M059J (cell line): Measurements from ENCODE around the gene MID1IP1. TPM values are rescaled to one million over a fixed set of nuclear protein-coding genes. Genes with fewer than 3 reads are reported as not detected.
A peak's percentile ranks its signal among the peaks of the same experiment; 100 is the strongest.

Experiments used
- DNase-seq: peaks from one replicate; pipeline ENCODE4 v3.0.0-alpha.2; 2012; ENCODE audit warnings: low read depth
- total RNA-seq: library from RNA; depleted of rRNA; stranded (reverse); fragments of >200 nt; shearing (Covaris generic); gene quantifications from 2 replicates; pipeline ENCODE4 v1.2.3, GENCODE V29; 2014; rRNA removed

MID1IP1 gene, protein sequence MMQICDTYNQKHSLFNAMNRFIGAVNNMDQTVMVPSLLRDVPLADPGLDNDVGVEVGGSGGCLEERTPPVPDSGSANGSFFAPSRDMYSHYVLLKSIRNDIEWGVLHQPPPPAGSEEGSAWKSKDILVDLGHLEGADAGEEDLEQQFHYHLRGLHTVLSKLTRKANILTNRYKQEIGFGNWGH
- total RNA-seq: 46.7 and 62.4 TPM in 2 replicates

DNA sequence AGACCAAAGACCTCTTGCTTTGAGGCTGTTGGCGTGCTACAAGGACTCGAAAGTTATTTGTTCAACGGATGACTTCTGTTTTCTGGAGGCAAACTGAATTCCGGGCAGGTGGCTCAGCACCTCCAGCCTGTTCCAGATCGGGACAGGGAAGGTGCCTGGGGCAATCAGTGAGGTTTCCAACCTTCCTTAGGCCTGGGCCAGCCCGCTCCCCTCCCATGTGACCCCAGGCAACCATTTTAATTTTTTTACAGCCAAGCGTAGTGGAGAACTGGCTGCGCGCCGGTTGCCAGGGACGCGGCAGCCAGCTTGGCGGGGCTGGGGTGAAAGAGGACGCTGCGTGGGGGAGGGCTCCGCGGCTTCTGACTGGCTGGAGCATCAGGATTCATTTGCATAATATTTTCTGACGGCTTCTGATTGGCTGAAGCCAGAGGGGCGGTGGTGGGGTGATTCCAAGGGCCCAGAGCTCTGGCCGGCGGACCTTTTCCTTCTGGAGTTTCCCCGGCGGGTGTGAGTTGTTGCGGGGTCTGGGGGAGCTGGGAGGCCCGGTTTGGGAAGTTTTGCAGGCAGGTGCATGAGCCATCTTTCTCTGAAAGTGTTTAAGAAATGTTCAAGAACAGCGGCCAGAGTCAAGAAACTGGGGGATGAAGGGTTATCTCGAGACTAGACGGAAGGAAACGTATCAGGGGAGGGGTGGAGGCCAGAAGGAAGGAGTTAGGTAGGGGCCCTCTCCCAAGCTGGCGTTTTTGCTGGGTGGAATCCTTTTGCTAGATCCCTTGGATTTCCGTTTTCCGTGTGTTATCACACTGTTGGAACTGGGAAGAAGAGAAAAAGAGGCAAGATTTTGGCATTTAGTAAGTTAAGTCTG is at the start of gene MID1IP1:
MID1IP1 (plus strand) TSS at position 479 of the 865 bp plus-strand sequence. CDS start 3,488 bp downstream, outside the sequence.
- DNase-seq: peak; percentile 94

DNA sequence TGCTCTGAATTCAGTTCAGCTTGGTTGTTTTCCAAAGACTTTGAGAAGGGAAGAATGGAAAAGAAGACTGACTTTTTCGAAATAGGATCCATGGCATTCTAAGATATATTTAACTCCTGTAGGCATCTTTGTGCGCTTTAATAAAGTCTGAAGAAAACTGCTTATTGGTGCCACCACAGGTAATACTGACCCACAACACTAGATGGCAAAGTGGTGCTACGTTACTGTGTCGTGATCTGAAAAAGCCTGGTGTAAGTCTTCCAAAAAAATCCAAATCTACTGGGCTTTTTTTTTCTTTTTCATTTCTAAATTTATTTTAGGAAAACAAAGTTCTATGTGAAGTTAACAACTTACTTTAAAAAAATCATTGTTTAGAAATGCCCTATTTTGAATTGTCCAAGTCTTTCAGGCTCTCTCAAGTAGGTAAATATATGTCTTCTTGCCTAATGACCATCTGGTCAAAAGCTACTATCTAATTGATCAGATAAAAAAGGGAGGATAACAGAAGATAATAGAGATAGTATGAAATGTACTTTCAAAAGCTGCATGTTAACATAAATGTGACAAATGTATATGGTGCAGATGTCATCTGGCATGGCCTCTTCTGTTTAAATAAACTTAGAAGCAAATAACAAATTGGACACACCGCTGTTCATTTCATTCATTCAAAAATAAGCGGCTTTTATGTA is 47.0 kb upstream of the MID1IP1 start:
- DNase-seq: peak; percentile 42

- DNase-seq: no peak
These were observed 46.2 kb upstream of the MID1IP1 start for GRCh38 chrX:38754818-38755718.

DNA sequence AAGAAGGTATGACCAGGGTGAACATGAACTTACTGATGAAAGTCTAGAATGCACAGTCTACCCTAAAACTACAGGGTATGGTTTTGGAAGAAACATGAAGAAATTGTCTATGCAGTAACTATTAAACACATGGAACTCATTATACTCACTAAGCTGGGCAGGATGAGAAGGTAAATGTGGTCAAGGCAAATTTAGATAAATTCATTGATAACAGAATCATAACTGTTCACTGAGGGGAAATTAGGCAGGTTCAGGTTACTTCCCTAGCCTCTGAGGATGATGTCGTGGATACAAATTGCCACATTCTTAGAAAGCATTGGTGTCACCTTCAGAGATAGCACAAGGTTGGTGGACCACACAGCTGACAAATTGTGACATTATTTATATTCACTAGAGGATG is 40.4 kb upstream of the MID1IP1 start:
- no peak for DNase-seq

DNA sequence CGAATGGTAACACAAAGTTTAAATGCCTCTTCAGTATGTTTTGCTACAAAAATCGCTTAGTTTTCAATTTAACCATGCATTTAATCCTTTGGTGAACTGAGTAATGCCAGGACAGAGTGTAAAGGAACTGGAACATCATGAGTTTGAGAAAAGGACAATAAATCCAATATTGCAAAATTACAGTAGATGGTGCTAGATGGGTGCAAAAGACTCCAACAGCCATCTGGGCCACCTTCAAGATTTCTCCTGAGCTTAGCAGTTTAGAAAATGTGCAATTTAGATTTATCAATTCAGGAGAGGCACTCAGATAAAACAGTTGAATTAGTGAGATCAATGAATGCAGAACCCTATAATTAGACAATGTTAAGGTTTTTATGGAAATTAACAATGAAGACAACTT is 33.2 kb upstream of the MID1IP1 start:
- DNase-seq: peak; percentile 31

DNA sequence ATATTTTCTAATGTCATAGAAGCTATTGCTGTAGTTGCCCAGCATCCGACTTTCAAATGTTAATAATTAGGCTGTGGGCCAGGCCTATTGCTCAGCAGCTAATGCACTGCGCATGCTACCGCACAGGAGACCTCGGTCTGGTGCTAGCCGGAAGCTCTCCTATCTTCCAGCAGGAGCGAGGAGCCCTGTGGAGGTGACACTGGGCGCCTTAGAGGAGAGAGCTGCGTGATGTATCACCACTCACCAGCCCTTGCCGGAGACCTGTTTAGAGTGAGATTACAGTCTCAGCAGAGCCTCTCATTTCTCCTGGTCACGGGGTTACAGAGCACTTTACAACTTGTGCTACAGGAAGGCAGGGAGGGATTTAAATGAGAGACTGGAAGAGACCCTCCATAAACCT is 31.1 kb upstream of the MID1IP1 start:
- no peak for DNase-seq

- DNase-seq: peak; percentile 25
These were observed 27.0 kb upstream of the MID1IP1 start for GRCh38 chrX:38774249-38774648.

DNA sequence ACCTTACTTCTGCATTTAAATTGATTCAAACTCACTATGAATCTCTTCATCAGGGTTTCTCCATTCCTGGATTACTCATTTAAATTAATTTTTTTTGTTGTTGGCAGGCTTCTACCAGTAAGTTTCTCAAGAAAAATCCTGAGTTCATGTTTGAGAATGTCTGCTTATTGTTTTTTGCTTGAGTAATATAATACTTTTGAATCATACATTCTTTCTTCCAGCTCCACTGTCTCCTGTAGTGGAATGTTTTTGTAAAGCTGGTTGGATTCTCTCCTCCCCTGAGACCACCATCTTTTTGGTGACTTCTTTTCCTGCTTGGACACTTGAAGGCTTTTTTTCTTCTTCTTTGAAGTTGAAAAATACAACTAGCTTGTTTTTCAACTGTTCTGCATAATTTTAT is 4.3 kb upstream of the MID1IP1 start:
- DNase-seq: no peak

GRCh38 chrX:38798956-38799355 is 2.3 kb upstream of the MID1IP1 start:
- peak; percentile 73 for DNase-seq

DNA sequence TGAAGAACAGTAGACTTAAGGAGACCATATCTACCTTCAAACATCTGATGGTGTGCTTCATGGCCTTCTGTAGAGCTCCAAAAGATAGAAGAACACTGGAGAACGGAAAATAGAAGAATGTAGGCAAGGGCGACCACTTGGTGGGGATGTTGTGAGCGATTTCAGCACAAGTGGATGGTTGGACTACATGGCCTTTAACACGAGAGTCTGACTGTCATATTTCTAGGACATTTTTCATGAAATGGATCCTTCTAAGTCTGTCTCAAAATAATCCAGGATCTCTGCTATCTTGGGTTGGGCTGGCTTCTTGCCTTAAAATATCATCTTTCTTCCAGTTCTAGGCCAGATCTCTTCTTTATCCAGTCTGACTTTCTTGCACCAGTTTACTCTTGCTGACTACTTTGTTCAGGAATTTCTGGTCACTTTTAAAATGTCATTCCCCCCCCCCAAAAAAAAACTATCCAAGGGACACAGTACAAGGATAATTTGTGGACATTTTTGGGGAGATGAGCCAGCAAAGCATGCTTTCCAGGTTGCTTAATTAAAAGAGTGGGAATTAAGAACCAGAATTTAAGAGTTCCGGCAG is 1.2 kb upstream of the MID1IP1 start:
- DNase-seq: peak; percentile 38

- no peak for DNase-seq
These were observed 2.0 kb downstream of the MID1IP1 start for GRCh38 chrX:38803243-38803587.

- peak; percentile 84 for DNase-seq
These were observed 2.6 kb downstream of the MID1IP1 start for GRCh38 chrX:38803588-38804431.

DNA sequence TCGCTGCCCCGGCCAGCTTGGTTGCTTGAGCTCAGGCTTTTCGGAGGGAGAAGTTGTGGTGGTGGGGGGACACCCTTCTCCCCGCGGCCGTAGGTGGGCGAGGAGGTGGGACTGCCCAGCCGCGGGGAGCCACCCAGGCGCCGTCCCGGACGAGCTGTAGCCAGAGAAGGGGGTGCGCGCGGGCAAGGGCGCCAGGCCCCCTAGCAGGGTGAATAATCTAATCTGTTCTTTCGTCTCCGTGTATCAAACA is 3.1 kb downstream of the MID1IP1 start:
- DNase-seq: no peak

DNA sequence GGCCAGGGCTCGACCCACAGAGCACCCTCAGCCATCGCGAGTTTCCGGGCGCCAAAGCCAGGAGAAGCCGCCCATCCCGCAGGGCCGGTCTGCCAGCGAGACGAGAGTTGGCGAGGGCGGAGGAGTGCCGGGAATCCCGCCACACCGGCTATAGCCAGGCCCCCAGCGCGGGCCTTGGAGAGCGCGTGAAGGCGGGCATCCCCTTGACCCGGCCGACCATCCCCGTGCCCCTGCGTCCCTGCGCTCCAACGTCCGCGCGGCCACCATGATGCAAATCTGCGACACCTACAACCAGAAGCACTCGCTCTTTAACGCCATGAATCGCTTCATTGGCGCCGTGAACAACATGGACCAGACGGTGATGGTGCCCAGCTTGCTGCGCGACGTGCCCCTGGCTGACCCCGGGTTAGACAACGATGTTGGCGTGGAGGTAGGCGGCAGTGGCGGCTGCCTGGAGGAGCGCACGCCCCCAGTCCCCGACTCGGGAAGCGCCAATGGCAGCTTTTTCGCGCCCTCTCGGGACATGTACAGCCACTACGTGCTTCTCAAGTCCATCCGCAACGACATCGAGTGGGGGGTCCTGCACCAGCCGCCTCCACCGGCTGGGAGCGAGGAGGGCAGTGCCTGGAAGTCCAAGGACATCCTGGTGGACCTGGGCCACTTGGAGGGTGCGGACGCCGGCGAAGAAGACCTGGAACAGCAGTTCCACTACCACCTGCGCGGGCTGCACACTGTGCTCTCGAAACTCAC is 3.6 kb downstream of the MID1IP1 start:
- DNase-seq: peak; percentile 59

GRCh38 chrX:38805432-38806389 is 4.5 kb downstream of the MID1IP1 start:
- DNase-seq: peak; percentile 75

GRCh38 chrX:38806875-38807621 is 5.8 kb downstream of the MID1IP1 start:
- DNase-seq: no peak

- peak; percentile 22 for DNase-seq
These were observed 6.6 kb downstream of the MID1IP1 start for GRCh38 chrX:38807873-38808272.
